SKM-1 treated with dmso at 0.1 percent for 144 hours (cell line): ENCODE measurements around the gene NEO1.

Experiments
- DNase-seq: peaks from one replicate; lab custom pipeline; 2025; ENCODE audit not compliant: unreplicated experiment; lab: John Stamatoyannopoulos, UW

The NEO1 gene, protein sequence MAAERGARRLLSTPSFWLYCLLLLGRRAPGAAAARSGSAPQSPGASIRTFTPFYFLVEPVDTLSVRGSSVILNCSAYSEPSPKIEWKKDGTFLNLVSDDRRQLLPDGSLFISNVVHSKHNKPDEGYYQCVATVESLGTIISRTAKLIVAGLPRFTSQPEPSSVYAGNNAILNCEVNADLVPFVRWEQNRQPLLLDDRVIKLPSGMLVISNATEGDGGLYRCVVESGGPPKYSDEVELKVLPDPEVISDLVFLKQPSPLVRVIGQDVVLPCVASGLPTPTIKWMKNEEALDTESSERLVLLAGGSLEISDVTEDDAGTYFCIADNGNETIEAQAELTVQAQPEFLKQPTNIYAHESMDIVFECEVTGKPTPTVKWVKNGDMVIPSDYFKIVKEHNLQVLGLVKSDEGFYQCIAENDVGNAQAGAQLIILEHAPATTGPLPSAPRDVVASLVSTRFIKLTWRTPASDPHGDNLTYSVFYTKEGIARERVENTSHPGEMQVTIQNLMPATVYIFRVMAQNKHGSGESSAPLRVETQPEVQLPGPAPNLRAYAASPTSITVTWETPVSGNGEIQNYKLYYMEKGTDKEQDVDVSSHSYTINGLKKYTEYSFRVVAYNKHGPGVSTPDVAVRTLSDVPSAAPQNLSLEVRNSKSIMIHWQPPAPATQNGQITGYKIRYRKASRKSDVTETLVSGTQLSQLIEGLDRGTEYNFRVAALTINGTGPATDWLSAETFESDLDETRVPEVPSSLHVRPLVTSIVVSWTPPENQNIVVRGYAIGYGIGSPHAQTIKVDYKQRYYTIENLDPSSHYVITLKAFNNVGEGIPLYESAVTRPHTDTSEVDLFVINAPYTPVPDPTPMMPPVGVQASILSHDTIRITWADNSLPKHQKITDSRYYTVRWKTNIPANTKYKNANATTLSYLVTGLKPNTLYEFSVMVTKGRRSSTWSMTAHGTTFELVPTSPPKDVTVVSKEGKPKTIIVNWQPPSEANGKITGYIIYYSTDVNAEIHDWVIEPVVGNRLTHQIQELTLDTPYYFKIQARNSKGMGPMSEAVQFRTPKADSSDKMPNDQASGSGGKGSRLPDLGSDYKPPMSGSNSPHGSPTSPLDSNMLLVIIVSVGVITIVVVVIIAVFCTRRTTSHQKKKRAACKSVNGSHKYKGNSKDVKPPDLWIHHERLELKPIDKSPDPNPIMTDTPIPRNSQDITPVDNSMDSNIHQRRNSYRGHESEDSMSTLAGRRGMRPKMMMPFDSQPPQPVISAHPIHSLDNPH (N-terminal part only)

DNA sequence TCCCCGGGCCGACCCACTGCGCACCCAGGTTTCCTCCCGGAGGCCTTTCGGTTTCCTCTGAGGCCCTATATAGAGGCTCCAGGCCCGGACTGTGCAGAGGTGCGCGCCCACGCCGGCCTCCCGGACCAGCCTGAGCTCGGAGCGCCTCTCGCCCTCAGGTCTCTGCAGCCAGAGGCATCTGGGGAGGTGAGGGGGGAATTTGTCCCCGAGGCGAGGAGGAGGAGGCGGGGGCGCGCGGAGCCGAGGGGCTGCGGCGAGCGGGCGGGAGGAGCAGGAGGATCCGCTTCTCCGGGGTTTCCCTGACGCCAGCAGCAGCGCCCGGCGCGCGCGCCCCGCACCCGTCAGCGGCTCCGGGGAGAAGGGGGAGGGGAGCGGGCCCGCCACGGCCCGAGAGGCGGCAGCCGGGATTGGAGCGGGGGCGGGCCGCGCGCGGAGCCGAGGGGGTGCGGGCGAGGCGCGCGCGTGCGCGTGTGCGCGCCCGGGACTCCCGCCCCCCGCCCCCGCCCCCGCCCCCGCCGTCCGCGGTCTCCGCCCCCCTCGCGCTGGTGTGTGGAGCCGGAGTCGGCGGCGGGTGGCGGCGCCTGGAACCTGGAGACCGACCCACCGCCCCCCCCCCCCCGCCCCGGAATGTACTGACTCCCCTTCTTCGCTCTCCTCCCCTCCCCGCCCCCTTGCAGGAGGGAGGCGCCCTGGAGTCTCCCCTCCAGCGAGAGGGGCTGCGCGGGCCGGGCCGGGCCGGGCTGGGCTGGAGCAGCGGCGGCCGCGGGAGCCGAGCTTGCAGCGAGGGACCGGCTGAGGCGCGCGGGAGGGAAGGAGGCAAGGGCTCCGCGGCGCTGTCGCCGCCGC, at the start of gene NEO1:
Gene NEO1, plus strand, starts transcription at position 657 of the 846 bp plus-strand sequence. CDS start 213 bp downstream, outside the sequence.
- DNase-seq, result no peak

DNA sequence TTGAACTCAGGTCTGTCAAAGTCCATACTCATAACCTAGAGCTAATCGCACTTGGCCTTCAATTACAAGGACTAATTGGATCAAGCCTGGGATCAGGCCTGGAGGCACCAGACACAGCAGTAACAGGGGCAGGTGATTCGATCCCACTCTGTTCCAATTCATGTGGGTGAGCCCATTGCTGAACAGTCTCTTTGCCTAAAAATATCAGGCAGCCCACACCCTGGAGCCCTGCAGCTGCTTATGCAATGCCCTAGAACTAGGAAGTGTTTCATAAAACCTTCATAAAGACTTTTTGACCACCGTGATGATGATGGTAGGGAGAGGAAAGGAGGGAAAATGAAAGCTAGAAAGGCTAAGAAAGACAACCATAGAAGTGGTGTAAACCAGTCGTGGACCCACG, 47.8 kb upstream of the NEO1 start:
- DNase-seq, result no peak

DNA sequence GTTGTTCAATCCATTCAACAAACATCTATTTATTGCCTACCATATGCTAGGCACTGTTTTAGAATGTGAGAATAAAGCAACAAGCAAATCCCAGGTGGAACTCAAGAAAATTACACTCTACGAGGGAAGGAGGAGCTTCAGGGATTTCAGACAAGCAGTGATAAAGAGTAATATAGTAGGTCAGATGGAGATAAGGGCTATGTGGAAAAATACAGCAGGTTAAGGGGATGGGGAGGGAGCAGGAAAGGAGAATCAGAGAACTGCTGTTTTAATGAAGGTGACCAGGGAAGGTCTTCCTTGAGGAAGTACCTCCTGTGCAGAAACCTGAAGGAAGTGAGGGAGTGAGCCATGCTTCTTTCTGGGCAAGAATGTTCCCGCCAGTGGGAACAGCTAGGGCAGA, 47.2 kb upstream of the NEO1 start:
- DNase-seq, result no peak

DNA sequence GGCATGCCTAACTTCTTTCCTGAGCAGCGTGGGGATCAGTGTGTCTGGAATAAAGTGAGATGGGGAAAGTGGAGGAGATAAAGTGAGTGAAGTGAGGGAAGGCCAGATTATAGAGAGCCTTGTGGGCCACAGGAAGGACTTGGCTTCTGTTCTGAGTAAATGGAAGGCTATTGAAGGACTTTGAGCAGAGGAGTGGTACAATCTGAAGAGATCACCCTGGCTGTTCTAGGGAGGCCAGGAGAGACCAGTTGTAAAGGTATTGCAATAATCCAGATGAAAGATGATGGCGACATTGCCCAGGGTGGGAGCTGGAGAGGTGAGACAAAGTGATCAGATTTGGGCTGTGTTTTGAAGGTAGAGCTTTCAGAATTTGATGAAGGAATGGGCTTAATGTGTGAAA, 46.8 kb upstream of the NEO1 start:
- no peak for DNase-seq

DNA sequence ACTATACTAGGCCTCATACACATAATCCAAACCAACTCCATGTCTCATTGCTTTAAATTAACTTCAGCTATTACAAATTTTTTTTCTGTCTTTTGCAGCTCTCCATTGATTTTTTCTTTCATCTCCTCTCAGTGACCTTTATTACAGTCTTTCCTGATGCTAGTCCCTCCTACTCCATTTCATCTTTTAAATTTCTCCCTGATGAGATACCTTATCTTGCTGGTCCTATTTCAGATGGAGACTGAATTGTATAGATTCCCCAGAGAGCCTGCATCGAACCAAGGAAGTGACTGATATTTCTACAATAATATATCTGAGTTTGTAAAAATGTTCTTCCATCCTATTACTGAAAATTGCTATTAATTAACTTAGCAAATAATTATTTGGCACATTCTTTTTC, 45.7 kb upstream of the NEO1 start:
- no peak for DNase-seq

DNA sequence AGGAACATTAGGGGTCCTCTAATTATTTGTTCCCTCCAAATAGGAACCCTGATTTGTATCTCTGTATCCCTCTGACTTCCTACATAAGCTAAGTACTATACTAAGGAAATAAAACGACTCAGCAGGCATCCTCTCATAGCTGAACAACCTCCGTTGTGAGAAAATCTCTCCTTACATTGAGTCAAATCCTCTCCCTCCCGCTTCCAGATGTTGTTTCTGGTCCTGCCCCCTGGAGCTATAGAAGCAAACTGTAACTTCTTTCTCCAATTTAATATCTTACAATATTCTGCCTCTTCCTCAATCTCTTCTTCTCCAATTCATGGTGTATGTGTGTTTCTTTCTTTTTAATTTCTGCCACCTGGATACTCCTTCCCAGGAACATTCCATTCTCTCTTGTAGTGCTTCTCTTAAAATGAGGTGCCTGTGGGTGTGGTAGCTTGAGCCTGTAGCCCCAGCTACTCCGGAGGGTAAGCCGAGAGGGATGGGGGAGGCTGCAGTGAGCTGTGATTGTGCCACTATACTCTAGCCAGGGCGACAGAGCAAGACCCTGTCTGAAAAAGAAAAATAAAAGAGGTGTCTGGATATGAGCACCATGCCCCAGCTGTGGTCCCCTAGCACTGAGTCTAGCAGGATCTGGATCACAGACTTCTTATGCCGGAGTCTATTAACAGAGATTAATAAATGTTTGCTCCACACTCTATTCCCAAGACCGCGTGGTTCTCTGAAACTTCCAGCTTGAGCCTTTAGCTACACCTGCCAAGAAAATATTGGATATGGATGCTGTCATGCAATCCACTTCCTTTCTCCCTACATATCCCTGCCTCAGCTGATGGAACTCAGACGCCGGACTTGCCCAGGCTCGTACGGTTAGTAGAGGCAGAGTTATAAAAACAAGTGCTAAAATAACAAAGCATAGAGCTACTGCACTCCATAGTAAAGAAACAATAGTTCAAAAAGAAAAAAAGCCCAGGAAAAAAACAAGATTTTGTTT, 42.9 kb upstream of the NEO1 start:
- DNase-seq, result no peak

DNA sequence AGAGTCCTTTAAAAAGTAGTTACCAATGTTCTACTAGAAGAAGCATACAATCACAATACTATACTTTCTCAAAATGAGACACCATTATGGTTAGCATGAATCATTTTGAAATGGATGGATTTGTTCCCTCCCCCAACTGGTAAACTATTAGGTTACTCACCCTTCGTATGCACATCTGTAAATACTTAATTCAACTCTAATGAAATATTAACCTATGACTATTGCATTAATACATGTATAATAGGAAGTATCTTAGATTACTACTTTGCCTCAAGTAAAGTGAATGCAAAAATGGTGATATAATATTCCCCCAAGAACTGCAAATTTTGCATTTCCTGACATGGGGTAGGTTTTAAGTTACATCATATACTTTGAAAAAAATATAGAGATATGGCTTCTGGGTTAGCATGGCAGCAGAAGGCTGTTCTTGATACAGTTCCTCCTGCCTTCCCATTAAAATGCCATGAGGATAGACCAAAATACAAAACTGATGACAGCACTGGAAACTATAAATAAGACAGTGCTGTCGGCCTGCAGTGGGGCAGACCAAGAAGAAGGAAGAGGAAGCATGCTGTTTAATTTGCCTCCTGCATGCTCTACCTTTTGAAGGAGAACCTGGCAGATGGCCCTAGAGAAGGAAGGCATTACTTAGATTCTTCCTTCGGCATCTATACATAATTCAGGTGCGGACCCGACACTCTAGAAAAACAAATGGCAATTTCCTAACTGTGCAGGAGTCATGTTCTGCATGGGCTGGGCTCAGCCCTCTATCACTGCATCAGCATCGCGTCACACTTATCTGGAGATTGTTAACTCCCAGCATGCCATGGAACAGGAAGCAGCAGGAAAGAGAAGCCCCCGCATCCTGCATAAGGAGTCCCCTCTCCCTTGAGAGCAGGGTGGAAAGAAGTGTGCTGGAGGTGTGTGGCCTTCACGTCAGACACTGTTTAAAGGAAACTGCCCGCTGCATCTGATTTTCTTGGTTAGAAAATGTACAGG, 41.8 kb upstream of the NEO1 start:
- no peak for DNase-seq

DNA sequence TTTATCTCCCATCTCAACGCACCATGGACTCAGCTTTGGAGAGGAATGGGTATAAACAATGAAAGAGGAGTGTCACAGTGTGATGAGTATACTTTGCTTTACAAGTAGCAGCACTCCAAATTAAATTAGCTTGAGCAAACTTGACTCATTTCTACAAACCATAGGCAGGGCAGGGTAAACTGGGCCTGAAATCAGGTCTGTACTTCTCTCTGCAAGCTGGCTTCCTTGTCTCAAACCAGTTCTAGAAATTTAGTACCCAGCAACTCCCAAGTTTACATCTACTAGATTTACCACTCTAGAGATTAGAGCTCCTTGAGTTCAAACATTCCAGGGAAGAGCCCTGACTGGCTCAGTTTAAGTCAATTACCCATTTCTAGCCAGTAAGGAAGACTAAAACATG, 37.4 kb upstream of the NEO1 start:
- DNase-seq, result no peak

DNA sequence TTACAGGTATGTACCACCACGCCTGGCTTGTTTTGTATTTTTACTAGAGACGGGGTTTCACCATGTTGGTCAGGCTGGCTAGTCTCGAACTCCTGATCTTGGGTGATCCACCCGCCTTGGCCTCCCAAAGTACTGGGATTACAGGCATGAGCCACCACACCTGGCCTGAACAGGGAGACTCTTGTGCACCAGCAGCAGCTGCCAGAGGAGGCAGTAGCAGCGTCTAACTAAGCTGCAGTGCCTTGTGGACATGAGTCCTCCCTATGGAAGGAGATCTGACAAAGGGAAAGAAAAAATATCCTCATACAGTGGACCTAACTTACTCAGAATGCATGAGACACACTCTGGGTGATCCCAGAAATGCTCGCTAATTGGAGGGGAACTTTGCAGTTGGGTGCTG, 36.8 kb upstream of the NEO1 start:
- DNase-seq, result no peak

DNA sequence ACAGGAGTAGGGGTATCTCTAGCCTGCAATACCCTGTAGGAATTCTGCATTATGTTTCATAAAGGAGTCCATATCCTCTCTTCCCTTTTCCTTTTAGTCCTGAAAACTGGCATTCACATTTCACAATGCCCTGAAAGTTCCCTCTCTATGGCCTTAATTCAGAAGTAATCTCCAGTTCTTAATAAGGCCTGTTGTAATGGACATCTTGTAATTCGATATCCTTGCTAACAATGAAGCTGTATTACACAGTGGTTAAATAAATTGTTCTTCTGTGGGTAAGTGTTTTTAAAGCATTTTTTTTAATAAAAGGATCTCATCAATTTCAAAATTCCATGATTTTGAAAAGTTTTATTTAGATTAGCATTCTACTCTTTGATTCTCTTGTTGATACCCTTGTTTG, 34.3 kb upstream of the NEO1 start:
- DNase-seq, result no peak

DNA sequence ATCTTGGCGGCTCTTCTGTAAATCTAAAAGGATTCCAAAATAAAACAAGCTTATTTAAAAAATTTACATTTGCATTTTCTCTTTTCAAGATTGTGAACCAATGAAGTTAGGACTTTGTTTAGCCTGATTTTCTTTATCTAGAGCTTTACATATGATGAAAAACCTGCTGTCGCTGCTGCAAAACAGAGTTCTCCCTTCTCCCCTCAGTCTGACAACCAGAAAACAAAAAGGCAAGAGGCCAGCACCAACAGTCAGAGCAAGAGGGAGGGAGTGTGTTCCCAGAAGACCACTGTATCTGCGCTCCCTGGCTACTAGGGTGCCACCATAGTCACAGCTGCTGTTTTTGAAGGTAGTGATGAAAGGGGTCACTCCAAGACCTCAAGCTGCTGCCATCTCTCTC, 33.1 kb upstream of the NEO1 start:
- DNase-seq, result no peak

DNA sequence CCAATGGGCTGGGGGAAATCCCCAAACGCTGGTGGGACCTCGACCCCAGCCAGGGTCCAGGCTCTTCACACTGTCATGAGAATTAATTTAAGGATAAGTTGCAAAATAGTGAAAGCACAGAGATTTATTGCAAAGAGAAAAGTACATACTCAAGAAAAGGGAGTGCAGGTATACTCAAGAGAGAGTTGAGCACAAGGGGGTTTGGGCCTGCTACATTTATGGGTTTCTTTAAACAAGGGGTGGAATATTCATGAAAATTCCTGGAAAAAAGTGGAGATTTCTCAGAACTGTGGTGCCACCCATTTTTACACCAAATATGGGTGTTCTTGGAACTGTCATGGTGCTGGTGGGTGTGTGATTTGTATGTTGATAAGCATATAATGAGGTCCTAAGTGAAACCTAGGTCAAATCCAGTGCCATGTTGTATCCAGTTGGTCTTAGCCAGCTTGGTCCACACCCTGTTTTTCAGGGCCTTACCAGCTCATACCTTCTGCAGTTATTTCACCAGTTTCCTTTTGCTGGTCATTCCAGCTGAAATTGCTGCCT, 32.6 kb upstream of the NEO1 start:
- no peak for DNase-seq

DNA sequence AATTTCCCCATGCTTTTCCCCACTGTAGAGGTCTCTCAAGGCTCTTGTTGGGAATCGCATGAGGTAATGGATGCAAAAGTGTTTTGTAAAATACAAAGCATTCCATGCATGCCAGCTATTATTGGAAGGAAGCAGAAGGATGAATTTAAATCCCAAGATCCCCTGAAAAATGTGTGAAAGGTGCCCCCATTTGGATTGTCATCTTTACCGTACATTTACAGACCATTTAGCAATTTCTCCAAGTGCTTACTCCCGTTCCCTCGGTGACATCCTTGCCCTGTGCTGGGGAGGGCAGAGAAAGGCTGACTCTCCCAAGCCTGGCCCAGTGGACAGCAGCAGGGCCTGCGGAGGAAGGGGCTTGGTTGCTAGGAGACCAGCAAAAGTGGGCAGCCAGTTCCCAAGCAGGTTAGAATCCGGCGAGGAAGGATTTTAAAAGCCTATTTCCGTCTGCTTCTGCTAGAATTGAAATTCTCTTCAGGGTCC, 31.1 kb upstream of the NEO1 start:
- DNase-seq, result no peak

DNA sequence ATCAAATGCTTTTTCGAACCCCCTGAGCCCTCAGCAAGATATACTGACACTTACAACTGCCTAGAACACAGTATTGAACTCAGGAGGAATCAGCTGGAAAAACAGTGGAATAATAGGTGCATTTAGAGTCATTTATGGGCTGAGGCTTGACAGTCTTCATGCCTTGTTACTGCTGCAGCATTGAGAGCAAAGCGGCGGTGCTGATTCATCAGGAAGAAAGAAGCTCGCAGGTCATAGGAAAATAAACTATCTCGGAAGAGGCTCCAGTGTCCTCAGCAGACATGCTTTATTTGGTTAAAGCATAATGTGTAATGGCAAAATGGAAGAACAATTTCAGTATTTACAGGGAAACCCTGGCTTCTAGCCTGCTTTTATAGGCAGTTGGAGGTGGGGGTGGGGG, 30.1 kb upstream of the NEO1 start:
- no peak for DNase-seq

DNA sequence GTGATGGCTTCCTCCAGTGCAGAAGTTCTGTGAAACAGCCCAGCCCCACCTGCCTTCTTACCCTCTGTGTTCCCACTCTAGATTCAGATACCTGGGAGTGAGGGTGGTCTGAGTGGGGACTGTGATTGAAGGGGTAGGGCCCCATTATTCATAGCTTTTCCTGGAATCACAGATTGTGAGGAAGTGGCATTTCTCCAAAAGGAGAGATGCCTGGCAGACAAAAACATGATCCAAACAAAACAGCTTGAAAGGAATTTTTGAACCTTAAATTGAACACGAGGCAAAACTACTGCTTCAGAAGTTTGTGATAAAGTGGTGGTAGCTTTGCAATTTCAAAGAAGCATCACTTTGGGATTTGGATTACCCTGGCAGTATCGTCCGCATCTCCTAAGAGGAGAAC, 29.2 kb upstream of the NEO1 start:
- DNase-seq, result no peak

DNA sequence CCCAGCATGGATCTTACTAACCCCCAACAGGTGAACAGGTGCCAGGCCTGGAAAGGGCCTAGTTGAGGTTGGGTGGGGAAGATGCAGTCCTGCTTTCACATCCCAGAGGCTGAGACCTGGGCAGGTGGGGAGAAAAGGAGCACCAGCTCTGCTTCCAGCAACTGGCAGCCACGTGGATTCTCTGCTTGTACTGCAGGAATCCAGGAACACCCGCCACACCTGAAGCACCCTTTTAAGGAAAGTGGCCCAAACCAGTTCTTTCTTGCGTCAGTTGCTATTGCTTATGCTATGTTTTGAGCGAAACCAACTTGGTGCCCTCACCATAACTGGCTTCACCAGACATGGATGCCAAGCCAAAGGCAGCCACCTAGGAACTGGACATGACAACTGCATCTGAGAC, 28.1 kb upstream of the NEO1 start:
- DNase-seq, result no peak

DNA sequence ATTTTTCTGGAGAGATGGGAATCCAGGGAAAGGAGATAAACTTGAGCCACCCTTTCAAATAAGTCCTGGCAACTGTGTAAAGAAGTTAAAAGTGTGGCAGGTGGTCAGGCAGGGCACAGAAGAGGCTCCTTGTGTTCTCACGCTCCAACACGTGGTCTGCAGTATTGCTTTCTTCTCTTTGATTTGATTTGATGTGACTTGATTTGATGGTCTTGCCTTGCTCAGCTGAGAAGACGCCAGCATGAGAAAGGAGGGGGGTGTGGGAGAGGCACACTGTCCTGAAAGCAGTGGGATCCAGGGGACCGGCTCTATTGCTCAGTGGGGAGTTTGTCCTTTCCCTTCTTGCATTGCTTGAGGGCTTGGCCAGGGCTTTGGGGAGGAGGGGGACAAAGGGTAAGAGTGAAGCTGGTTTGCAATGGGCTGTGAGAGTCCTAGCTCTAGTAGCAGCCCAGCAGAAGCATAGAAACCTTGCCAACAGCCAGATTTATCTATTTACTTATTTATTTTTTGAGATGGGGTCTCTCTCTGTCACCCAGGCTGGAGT, 25.7 kb upstream of the NEO1 start:
- no peak for DNase-seq
